ENCODE data around the gene ALAD.
"Not testable (repeated sequence)": the region's sequence is repeated elsewhere in the genome, so short reads cannot be mapped to it uniquely, and the experiment has no call there.

ALAD gene

DNA sequence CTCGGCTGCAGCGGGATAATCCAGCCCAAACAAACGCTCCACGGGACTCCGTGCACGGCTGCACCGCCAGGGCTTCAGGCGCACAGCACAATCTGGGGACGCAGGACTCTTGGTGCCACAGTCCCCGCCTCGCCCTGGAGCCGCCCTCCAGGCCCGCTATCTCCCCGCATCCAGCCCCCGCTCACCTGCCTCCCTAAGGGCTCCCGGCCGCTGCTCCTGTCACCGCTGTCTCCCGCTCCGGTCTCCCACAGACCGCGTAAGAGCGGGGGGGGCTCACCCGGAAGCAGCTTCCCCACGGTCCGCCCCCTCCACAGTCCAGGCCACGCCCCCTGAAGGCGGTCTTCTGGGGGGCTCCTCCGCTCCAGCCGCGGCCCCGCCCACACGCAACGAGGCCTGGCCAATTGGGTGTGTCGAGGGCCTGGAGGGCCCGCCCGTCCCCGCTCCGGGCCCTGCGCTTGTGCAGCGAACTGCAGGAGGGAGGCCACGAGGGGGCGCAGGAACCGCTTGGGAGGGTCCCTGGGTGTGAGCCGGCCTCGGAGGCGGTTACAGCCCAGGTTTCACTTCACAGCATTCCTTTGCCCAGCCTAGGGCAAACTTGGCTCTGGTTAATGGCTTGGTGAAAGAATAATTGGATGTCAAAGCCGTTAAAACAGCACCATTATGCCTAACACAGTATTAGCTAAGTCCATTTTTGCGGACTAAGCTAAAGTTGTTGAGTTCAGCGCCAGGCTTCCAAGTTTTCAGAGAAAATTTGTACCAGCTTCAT is at the start of gene ALAD:
TSS of gene ALAD (minus strand) at position 258 of the 766 bp plus-strand sequence. CDS start 7,725 bp downstream, outside the sequence.
- DNase-seq: peak; percentile 81 to 97

DNA sequence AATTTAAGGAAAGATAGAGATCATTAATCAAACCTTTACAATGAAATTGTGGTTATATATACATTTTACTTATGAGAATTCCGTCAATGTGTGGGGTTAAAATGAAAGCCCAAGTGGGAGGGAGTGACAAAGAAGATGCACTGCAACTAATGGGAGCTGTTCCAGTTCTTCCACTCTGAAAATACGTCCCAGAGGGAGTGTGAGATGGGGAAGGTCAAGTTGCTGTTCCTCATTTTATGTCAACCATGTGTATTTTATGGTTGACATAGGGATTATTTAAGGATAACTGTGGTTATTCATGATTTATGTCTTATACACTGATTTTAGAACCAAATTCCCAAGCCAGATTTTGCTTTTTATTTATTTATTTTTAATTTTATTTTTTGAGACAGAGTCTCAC is 48.3 kb upstream of the ALAD start:
- DNase-seq: no peak

DNA sequence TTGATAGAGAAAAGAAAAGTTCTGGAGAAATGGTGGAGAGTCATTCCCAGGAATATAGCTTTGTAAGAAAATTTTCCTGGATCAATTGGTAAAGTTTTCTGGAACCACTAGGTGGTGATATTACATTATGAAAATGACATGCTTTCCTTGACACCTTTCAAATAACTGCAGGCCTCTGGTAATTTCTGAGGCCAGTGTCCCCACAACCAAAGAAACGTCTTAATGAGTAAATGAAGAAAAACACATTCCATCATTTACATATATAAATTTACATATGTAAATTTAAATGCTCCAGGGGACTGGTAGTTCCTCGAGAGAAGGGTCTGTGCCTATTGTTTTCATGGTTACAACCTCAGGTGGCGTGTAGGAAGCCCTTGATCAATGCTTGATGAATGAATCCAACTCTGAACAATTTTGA is 45.2 kb upstream of the ALAD start:
- peak; percentile 32 to 39 for DNase-seq

DNA sequence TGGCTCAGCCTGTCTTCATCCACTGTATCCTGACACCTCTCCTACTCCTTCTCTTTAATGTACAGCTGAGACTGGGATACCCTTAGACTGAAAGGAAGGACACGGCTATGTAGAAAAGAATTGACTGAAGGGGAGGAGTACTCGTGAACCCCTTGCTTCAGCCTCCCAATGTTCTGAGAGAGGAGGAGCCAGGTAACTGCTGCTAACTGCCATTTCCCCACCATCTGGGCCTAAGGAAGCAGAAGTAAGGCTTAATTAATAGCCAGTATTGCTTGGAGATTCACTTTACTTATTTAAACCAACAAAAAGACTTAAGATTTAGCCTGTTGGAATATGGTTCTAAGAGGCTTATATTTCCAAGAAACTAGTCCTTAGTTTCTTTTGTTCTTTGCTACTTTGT is 43.7 kb upstream of the ALAD start:
- DNase-seq: no peak

DNA sequence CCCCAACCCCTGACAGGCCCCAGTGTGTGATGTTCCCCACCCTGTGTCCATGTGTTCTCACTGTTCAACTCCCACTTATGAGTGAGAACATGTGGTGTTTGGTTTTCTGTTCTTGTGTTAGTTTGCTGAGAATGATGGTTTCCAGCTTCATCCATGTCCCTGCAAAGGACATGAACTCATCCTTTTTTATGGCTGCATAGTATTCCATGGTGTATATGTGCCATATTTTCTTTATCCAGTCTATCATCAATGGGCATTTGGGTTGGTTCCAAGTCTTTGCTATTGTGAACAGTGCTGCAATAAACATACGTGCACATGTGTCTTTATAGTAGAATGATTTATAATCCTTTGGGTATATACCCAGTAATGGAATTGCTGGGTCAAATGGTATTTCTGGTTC is 36.6 kb upstream of the ALAD start:
- DNase-seq: not testable (repeated sequence)

DNA sequence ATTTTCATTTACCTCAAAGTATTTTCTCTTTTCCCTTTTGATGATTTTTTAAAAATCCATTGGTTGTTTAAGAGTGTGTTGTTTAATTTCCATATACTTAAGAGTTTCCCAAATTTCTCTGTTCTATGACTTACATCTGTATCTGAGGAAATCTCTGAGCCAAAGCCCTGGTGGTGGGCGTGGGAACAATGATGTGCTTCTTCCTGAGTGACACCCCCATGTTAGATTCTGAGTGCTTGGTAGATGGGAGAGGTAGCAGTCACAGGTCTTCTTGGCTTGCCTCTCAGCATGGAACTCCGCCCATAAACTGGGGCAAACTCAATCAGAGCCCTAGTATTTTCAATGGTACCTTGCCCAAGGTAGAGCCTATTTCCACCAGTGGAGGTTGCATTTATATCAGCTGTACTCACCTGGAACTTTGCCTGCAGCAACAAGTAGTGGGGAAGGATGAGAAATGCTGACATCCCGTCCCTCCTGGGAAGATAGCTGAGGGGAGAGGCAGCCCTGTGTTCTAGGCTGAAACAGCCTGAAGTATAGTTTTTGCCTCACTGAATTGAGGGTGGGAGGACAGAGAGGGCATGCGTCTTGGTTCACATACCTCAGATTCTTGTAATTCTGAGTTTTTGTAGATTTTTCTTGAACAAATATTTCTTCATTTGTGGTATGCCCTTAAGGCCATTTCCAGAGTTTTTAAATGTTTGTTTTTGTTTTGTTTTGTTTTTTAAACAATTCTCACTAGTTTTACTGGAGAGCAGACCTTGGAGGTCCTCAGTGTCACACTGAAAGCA is 35.8 kb upstream of the ALAD start:
- DNase-seq: no peak

DNA sequence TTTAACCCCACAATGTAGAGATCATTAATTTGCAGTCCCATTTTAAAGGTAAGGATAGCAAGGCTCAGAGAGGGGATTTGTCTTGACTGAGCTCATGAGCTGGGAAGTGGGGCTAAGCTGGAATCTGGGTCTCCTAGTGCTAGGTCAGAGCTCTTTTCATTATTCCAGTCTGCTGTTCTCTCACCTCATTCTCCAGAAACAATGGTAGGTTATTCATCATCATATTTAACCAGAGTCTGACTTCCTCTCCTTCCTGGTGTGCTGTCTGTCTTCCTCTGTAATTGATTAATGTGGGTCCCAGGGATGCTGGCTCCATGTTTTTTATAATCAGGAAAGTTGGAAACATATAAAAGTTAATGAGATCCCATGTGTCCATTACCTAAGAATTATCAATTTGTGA is 30.1 kb upstream of the ALAD start:
- DNase-seq: no peak

DNA sequence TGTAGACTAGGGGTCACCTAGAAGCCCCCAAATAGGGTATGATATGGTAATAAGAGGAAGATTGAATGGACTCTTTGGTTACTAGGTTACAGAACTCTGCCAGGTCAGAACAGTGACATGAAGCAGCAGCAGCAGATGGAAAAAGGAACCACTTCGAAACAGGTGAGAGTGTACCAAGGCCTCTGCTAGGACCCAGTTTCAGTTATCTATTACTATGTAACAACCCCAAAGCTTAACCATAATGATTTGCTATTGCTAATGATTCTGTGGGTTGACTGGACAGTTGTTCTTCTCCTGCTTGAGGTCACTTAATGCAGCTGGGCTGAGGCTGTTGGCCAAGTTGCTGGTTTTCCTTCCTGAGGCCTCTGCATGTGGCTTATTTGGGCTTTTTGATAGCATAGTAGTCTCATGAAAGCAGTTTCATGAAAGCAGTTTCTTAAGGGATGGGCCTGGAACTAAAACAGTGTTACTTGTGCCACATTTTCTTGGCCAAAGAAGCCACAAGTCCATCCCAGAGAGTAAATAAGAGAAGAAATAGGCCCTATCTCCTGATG is 27.1 kb upstream of the ALAD start:
- DNase-seq: no peak

DNA sequence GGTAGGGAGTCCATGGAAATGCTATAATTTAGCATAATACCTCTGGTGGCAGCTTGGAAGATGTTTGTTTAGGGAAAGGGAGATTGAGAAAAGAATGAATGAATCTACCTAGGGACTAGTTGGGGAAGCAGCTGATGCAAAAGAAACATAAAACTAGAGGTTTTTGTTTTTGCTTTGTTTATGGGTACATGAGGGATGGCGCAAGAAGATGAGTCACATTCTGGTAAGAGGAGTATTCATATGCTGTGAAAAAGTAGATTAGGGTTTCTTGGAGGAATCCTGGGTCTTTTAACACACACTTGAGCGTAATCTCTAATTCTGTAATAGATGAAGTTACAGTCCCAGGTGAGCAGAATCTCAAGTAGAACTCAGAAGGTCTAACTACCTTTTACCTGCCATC is 26.5 kb upstream of the ALAD start:
- DNase-seq: no peak

DNA sequence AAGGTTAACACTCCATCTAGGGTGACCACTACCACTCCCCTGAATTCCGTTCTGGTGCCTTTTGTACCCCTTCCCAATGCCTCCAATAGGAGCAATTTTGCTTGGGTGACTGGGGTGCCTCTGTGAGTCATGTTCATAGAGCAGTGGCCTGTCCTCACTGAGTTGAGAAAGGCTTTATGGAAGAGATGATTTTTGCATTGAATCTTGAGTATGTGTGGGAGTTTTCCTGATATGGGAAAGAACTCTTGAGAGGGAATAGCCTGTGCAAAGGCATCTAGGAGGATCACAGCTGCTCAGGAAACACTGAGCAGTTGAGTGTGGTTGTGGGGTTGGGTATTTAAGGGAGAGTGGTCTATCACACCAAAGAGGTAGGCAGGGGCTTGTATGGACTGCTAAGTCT is 25.6 kb upstream of the ALAD start:
- DNase-seq: no peak

DNA sequence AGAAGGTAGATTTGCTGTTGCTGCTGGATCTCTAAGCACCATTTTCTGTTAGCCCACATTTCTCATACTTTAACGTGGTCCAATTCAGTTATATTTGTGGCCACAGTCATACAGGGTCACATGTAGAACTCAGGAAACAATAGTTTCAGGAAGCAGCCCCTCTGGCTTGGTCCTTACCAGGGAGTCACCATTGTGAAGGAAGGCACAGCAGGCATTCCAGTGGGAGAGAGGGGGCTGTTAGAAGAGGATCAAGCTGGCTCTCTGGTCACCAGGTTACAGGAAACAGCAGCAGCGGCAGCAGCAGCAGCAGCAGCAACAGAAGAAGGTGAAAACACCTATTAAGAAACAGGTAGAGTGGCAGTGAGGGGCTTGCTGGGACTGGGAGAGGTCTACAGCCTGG is 24.0 kb upstream of the ALAD start:
- DNase-seq: no peak

DNA sequence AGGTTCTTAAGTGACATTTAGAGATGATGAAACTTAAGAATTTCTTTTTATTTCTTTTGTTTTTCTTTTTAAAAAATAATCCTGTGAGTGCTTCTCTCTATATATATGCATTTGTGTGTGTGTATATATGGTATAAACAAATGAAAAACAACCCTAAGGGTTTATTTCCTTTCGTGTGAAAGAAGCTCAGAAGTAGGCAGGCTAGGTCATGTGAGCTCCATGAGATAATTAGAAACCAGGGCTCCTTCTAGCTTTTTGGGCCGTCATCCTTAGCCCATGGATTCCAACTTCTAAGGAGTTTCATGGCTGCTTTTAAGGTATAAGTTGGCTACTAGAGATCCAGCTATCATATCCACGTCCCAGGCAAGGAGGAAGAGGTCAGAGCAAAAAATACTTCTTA is 20.6 kb upstream of the ALAD start:
- no peak for DNase-seq

DNA sequence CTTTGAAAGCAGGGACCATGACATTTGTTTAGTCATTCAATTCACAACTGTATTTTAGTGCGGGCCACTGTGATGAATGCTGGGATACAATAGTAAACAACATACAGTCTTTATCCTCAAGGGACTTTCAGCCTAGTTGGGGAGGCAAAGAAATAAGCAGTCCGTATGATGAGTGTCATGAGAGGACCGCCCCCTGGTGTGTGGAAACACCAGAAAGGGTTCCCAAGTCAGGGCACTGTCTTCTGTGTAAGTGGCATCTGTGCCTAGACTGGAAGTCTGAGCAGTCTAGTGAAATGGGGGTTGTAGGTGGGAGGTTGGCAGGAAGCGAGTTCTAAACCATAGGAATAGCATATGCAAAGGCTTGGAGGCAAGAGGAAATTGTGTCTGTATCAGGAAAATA is 16.3 kb upstream of the ALAD start:
- no peak for DNase-seq

DNA sequence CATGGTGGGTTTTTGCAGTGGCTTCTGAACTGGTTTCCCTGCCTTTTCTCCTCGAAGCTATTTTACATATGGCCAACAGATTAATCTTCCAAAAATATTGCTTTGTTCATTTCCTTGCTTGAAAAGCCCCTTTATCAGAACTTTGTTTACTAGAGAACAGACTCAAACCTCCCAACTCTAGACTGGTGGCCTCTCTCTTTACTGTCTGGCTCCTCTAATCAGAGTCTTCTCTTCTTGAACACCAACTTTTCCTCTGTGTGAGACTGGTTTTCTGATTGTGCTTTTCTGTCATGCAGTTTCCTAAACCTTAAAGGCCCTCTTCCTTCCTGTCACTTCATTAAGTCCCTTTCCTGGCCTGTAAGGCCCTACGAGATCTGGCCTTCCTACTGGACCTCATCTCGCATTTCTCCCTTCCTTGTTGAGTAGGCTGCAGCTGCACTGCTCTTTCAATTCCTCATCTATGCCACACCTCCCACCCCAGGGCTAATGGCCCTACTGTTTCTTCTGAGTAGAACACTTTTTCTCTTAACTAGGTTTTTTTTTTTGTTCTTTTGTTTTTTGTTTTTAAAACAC is 15.2 kb upstream of the ALAD start:
- no peak for DNase-seq

DNA sequence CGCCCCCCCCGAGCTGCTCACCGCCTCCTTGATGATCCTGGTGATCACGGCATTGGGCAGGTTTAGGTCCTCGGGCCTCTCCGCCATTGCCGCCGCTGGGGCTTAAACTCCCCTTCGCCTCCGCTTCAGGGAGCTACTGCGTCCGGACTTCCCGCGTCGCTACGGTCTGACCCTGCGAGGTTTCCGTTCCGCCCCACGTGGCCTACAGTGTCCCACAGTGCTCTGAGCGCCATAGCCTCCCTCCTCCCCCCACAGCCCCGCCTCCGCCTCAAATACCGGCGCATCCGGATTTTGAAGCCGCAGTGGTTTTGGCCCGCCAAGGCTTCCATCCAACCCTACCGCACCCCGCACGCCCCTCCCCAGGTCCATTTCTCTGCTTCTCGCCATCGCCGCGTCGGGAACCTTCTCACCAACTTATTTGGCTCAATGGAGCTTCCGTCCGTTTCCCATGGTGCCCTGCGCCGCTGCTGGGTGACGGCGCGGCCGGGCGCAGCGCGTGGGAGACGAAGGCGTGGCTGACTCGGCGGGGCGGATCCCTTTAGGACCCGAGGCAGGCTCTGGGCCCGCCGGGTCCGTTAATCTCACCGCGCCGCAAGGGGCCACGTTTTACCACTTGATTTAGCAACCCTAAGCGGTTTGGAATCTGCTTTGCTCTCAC is 9.3 kb upstream of the ALAD start, which contains the start of the genes C9orf43 and POLE3:
TSS of gene C9orf43 (plus strand) at position 541 of the 658 bp plus-strand sequence. CDS start 2,747 bp downstream, outside the sequence.
TSS of gene POLE3 (minus strand) at position 469 of the 658 bp plus-strand sequence. CDS start at position 87, 382 bp downstream.
- DNase-seq: peak; percentile 83 to 94

DNA sequence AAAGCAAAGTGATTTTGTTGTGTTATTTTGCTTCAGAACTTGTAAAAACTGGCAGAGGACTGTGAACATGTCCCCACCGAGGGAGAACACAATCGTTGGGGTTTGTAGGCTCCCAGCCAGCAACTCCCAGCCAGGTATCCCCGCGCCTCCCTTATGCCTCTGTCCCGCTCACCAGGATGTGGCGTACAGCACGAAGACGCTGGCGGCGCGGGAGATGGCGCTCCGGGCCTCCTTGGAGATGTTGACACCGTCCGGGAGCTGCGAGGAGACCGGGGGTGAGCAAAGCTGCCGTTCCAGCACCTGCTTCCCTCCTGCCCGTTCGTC is 8.8 kb upstream of the ALAD start:
- peak in 1 of 2 experiments; percentile 45 for DNase-seq

DNA sequence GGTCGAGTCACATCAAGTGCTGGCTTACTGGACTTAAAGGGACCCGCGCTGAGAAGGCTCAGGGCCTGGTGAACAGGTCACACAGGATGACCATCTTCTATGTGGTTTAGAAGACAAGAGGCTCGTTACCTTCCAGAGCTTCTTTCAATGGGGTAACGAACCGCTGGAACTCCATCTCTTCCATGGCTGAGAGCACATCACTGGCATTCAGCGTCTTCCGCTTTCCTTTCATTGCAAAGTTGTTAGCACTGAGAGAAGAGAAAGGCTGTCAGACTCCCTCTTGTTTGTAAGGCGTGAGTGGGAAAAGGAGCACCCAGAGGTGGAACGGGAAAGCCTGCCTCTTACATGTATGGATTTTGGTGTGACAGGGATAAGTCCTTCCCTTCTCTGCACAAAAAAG is 8.4 kb upstream of the ALAD start:
- DNase-seq: no peak

DNA sequence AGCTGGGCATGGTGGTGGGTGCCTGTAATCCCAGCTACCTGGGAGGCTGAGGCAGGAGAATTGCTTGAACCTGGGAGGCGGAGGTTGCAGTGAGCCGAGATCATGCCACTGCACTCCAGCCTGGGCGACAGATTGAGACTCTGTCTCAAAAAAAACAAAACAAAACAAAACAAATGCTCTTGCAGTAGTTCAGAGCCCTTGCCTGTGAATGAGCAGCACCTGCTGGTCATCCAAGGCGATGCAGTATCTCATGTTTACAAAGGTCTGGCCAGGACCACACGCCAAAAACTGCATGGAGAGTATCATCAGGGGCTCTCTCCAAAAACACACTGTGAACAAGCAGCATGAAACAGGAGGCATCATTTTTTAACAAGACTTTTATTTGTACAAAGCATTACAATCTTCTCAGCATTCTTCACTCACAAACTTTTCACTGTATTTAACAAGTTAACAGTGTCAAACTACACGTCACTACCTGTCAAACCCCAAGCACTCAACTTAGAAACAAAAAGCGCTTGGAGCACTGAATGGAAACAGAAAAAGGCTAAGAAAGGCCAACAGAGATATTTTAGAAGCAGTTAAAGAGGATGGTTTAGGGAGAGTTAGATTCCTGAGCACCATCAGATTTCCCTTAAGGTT is 5.9 kb upstream of the ALAD start:
- peak in 1 of 2 experiments; percentile 36 for DNase-seq

DNA sequence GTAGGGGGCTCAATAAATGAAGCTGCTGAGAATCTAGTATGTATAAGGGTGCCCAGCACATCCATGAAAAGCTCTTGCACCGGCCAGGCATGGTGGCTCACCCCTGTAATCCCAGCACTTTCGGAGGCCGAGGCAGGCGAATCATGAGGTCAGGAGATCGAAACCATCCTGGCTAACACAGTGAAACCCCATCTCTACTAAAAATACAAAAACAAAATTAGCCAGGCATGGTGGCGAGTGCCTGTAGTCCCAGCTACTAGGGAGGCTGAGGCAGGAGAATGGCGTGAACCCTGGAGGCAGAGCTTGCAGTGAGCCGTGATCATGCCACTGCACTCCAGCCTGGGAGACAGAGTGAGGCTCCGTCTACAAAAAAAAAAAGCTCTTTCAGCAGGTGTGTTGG is 5.3 kb upstream of the ALAD start:
- not testable (repeated sequence) for DNase-seq

DNA sequence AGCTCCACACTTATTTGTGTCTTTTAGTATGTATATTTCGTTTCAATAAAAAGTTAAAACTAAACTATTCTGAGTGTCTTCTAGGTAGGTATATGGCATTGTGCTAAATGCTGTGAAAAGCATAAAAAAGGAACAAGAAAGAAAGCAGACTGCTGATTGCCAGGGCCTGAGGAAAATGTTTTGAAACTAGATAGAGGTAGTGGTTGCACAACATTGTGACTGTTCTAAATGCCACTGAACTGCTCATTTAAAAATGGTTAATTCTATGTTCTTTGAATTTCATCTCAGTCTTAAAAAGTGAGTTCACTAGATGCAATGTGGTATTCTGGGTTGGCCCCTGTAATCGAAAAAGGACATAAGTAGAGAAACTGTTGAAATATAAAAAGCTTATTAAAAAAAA is 2.6 kb upstream of the ALAD start:
- DNase-seq: no peak

DNA sequence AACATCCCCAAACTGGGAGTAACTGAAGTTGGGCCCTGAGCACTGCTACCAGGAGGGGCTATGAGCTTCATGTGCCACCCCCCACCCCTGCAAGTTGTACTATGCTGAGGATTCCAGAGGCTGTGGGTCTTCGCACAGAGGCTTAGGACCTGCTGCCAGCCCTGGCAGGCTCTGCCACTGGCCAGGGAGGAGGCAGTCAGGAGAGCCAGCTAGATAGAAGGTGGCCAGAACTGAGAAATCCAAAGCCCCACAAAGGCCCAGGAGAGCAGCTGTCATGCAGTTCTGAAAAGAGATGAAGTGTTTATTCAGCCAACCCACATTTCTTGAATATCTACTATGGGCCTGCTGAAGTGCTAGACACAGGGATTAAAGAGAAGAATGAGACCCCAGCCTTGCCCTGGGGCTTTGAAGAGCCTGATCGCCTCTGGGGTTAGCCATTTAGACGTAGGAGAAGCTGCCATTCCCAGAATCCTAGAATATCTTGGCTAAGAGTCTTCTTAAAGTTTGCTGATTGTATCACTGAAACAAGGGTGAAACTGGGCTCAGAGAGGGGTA is 1.4 kb downstream of the ALAD start:
- DNase-seq: no peak

DNA sequence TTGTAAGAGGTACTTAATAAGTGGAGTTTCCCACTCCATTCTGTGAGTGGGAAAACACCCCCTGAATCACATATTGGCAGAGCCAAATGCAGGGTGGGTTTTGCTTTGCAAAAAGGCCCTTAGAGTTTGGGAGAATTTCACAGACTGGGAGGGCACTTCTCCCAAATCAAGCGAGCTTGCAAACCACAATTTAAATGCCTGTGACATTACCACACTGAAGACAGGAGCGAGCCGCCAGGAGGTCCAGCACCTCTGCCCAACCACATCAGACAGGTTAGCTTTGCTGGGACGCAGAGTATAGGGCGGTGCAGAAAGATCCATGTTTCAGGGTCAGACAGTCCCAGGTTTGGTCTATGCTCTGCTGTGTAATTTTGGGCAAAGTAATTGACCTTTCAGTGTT is 2.3 kb downstream of the ALAD start:
- DNase-seq: no peak

Measured in NCI-H526 (cell line).